Activated gamma-delta T cell treated with anti-CD3 and anti-CD28 coated beads, Interleukin-2, amount 50 U/mL, for 16 hours (primary cell): ENCODE data around the gene ARID3C.

Source experiments
- DNase-seq: peaks from one replicate; pipeline ENCODE4 v3.0.0-alpha.2; 2020; ENCODE audit warnings: low read depth

The ARID3C gene, protein sequence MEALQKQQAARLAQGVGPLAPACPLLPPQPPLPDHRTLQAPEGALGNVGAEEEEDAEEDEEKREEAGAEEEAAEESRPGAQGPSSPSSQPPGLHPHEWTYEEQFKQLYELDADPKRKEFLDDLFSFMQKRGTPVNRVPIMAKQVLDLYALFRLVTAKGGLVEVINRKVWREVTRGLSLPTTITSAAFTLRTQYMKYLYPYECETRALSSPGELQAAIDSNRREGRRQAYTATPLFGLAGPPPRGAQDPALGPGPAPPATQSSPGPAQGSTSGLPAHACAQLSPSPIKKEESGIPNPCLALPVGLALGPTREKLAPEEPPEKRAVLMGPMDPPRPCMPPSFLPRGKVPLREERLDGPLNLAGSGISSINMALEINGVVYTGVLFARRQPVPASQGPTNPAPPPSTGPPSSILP

DNA sequence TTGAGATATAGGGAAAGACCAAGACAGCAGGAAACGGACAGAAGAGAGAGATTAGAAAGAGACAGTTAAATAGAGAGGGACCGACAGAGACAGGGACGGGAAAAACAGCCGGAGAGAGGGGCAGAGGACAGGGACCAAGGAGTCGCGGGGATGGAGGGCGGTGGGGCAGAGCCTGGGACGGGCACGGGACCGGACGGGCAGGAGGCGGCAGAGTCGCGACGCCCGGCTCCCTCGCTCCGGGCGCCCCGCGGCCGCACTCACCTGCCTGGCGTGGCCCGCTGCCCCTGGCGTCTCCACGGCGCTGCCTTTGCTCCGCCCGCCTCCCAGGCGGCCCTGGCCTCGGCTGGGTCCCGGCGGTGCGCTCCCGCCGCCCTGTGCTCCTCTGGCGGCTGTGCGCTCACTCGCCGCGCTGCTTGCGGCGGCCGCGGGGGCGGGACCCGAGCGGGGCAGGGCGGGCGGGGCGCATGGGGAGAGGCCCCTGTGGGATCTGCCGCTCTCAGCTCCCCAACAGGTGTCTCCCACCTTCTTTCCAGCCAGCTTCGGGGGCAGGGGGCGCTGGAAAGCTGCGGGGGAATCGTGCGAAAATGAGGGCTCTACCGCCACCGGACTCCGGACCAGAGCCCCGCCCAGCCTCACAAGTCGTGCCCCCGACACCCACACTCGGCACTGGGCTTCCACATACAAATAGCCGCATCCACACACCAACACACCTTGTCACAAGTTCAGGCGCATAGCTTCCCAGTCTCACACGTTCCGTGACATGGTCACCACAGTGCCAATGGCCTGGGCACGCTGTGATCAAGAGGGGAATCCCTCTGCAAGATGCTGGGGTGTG, at the start of gene ARID3C:
Gene ARID3C (minus strand): TSS at position 411 of the 835 bp plus-strand sequence. CDS start 1,052 bp downstream, outside the sequence.
- DNase-seq: no peak

DNA sequence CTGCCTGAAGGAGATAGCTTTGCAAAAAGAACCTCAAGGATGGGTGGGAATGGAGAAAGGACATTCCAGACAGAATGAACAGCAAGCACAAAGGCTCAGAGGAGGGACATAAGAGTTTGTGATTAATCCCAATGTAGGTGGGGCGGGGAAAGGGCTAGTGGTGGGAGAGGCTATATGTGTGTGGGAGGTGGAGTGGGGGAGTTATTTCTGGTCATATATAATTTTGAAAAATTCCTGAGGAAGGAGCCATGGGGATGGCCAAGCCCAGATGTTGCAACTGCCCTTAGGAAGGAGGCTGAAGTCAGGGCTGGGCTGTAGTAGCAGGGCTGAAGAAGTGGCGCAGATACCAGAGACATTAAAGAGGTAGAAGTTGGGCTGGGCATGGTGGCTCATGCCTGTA, 47.0 kb upstream of the ARID3C start:
- DNase-seq: no peak

DNA sequence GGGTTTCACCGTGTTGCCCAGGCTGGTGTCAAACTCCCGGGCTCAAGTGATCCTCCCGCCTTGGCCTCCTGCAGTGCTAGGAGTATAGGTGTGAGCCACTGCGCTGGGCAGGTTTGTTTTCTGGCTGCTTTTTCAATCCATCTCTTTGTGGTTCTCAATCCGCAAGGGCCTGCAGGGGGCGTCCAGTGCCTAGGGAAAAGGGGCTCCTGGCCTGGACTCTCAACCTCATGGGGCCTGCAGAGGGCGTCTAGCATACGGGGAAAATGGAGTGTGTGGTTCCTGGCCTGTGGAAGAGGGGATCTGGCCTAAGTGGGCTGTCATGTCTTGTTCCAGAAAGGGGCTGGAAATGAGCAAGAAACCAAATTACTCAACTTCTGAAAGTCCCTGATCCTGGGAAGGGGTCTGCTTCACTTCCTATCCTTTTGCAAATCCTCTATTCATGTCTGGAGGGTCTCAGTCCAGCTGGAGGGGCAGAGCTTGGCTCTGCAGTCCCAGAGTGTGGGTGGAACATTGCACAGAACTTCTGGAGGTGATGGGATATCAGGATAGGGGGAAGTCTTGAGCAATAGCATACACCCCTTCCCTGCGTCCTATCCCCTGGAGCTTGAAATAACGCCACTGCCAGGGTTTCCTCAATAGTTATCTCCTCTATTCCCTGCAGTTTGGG, 46.3 kb upstream of the ARID3C start:
- DNase-seq: no peak

DNA sequence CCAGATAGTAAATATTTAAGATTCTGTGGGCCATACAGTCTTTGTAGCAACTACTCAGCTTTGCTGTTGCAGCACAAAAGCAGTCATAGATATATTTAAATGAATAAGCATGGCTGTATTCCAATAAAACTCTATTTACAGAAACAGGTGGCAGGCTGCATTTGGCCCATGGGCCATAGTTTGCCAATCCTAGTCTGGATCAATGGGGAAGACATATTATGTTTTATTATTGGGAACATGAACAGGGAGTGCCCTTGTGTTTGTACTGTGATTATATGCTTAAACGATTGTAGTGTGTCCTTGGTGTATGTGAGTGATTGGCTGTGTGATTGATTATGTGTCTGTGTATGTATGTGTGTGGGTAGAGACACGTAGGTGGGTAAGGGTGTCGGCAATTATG, 45.6 kb upstream of the ARID3C start:
- no peak for DNase-seq

DNA sequence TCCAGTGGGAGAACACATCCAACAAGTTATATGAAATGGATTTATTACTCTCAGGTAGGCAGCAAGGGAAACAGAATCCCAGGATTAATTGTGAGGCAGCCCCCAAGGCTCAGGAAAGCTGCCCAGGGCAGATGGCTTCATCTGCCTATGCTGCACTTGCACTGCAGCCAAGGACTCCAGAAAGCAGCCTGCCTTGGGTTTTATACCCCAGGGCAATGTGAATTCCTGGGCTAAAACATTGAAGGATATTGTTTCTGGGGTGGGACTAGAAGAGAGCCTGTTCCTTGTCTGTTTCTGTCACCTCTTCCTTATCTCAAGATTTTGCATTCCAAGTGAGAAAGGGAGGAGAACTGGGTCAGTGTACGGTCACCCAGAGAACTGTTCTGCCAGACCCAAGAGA, 42.4 kb upstream of the ARID3C start:
- no peak for DNase-seq

DNA sequence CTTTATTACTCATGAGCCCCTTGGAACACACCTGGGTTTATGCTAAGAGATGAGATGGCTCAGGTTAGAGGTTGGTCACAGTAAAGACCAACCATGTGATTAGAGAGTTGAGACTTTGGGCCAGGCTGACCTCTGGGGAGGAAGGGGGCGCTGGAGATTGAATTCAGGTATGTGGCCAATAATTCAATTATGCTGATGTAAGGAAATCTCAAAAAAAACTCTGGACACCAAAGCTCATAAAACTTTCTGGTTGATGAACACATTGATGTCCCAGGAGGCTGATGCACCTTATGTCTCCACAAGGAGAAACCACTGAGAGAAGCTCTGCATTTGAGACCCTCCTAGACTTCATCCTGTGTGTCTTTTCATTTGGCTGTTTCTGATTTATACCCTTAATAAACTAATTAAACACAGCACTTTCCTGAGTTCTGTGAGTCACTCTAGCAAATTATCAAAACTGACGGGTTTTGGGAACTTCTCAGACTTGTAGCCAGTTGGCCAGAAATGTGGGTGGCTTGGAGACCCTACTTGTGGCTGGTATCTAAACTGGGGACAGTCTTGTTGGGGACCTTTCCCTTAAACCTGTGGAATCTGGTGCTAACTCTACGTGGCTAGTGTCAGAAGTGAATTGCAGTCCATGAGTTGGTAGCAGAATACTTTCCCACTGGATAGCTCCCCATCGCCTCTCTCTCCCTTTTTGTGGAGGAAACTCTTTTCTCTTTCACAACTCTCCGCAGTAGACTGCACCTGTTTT, 41.1 kb upstream of the ARID3C start:
- no peak for DNase-seq

DNA sequence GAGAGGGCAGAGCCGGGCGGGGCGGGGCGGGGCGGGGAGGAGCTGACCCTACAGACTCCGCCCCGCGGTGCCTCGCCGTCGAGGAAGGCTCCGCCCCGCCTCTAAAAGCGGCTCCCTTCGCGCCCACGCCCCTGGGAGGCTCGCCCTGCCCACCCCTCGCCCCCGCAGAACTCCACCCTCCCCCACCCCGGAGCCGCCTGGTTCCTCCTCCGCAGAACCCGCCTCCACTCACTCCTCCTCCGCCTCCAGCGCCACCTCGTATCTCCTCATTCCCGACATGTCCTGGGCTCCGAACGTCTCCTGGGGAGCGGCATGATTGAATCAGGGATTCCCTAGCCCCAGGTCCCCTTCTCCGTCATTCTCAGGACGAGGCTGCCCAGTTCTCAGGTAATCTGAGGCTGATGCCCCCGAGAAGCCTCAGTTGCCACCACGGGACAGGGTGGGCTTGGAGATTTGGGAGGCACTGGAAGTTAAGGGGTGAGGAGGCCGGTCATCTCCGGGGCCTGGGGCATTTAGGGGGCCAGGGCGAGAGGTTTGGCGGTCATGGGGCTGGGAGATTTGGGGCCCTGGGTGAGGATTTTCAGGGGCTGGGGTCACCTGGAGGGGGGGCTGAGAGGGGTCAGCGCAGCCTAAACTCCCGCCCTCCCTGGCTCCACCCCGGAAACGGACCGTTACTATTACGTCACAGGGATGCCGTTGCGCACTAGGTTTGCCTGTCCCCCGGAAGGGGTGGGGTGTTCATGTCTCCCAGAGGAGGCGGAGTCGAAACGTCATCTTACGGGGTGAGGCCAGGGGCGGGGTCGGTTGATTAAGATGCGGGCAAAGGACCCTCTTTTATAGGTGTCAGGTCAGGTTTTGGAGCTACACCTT, 36.8 kb upstream of the ARID3C start:
- peak; percentile 69 for DNase-seq

DNA sequence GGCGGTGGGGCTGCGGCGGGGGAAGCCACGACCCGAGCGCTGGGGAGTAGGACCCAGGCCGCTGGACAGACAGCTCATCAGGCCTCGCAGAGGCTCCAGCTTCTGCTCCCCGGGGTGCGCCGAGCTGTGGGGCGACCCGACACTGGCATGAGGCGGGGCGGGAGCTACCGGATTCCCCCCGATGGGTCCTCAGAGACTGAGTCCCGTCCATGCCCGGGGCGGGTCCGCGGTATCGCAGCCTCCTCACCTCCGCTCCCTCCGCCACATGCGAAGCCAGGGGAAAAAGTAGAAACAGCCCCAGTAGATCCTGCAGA, 36.2 kb upstream of the ARID3C start:
- DNase-seq: no peak

DNA sequence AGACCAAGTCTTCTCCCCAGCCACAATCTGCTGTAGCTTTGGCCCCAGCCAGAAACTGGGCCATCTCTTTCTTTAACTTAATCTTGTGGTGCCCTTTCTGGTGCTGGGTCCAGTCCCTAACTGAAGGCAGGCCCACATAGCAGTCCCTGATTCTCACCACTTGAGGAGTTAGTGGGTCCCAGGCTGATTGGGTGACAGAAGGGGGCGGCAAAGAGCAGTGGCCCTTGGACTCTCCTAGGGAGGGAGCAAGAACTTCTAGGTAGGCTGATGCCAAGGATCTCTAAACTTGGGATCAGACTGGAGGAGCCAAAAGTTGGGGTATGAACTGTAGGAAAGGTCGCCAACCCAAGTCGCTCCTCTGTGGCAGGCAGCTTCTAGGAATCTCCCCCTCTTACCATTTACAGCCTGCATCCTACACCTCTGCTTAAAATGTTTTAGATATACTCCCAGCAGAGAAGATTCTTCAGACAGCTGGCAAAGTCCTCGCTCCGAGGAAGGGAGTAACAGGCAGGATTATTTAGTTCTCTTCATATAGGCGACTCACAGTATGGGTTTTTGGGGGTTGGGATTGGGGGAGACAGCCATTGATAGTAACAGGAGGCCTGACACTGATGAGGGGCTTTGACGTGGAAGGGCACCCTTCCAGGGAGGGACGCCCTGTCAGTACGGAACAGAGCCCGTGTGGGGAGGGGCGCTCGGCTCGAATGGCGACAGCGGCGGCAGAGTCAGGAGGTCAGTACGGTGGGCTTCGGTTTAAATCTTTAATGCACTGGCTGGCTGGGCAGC, 35.6 kb upstream of the ARID3C start:
- DNase-seq: peak; percentile 25

DNA sequence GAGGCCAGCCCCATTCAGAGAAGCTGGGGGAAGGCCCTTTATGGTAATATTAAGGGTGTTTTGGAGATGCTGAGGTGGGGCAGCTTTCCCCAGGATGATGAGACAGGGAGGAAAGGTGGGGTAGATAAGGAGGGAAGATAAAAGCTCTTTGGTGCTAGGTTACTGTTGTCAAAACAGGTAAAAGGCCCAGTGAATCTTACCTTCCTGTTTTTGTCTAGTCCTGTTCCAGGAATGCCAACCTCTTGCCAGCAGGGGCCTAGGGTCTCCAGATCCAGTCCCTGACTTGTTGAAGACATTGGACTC, 34.4 kb upstream of the ARID3C start:
- no peak for DNase-seq

DNA sequence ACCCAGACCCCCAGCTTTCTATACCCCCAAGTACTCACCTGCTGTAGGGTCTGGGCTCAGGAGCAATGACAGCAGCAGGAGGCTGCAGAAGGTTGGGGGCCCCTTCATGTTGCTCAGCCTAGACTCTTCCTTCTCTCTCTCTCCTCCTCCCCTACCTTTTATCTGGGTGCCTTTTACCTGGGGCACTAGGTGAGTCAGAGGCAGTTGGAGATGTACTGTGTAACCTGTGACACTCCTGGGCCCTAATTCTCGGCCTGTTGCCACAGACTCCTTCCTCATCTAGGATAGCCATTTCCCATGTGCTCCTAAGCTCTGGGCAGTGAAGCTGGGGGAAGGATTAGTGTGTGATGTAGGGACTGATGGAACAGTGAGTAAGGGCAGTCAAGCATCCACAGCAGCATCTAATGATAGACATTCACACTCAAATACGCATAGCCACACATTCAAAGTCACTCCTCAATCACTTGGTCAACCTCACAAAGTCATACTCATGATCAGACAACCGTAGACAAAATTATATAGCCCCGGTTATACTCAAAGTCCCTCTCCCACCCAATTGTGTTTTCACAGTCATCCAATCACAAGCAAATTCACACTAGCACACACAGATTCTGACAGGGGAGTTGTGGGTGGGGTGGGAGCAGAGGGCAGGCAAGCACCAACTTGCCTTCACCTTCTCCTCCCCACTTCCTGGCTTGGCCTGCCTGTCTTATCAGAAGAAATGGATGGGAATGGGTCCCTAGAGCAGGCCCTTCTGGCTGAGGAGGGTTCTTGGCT, 33.8 kb upstream of the ARID3C start, which contains the start of gene CCL27:
Gene CCL27 (minus strand): TSS at position 132 of the 777 bp plus-strand sequence. CDS start 24 bp downstream, at position 108.
- no peak for DNase-seq

DNA sequence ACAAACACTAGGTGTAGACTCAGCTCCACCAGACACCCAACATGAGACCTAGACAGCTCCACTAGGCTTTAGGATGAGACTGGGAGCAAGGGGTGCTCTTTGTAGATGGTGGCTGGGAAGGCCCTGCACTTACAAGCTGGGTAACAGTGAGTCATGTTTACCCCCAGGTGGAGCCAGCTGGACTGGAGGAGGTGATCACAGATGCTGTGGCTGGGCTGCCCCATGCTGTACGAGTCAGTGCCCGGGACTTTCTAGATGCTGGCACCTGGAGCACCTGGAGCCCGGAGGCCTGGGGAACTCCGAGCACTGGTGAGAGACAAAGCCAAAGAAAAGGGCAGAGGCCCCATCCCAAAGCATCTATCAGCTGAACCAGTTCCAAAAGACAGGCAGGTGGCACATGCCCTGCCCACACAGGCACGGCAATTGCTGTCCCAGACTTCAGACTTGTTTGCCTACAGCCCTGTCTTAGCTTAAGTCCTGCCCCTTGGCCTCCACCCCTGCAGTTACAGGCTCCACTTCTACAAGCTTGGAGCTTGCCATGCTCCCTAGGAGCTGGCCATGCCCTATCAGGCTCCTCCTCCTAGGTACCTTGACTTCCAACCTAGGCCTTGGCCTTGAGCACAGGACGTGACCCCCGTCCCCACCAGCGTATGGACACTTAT, 30.9 kb upstream of the ARID3C start:
- DNase-seq: no peak

DNA sequence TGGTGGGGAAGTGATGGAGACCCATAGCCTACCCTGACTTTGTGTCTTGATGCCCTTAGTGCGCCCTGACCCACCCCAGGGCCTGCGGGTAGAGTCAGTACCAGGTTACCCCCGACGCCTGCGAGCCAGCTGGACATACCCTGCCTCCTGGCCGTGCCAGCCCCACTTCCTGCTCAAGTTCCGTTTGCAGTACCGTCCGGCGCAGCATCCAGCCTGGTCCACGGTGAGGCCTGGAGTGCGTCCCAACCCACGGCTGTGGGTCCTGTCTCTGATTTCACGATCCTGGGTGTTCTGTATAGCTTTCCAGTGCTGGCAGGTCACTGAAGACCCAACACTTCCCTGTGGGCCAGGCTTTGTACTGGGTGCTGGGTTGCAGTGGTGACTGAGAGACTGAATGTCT, 29.6 kb upstream of the ARID3C start:
- no peak for DNase-seq

DNA sequence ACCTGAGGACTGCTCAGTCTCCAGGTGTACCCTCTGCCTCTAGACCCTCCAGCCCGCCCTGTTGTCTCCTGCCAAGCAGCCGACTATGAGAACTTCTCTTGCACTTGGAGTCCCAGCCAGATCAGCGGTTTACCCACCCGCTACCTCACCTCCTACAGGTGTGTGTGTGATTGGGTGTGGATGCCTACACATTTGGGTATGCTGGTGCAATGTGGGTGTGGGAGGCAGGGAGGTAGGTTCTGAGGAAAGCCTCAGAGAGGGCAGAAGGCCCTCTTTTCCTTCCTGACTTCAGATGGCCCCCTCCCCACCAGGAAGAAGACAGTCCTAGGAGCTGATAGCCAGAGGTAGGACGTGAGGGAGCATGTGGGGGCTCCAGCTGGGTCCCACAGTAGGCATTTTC, 28.1 kb upstream of the ARID3C start:
- DNase-seq: no peak

DNA sequence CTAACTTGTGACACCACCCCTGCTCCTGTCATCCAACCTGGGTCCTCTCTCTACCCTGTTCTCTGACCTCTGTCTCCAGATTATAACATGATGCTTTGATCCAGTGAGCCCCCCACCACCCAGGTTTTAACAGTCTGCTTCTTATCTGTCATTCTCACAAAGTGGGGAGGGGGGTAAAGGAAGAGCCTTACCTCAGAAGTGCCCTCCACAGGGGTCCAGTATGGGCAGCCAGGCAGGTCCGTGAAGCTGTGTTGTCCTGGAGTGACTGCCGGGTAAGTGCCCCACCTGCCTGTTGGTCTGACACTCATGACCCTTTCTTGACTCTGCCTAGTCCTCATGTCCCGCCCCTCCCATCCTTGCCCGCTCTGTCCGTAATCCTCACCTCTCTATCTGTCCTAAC, 26.5 kb upstream of the ARID3C start:
- DNase-seq: no peak

DNA sequence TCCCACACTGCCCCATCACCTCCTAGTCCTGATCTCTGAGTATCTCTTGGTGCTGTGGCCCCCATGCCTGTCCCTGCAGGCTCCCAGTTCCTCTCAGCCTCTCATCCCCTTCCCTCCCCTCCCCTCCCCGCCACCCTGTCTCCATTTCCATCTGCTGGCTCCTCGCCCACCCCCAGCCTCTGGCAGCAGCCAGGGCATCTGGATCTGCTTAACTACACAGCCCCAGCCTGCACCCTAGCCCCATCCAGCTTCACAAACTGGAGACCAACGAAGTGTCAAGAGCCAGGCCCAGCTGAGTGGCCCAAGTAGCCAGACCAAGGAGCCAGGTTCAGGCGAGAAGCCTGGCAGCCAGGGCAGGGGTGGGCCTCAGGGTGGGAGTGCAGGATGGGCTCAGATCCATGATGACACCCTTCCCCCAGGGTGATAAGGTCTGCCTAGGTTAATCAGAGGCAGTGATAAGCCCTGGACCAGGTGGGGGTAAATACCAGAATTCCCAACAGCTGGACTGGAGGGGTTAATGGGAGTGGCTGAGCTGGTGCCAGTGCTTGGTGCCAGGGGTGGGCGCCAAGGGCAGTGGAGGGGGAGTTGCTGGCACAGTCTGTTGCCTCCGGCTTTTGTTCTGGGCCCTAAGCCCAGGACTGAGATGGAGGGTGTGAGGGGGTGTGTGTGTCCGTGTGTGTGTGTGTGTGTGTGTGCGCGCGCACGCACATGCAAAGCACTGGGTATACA, 25.6 kb upstream of the ARID3C start:
- no peak for DNase-seq

DNA sequence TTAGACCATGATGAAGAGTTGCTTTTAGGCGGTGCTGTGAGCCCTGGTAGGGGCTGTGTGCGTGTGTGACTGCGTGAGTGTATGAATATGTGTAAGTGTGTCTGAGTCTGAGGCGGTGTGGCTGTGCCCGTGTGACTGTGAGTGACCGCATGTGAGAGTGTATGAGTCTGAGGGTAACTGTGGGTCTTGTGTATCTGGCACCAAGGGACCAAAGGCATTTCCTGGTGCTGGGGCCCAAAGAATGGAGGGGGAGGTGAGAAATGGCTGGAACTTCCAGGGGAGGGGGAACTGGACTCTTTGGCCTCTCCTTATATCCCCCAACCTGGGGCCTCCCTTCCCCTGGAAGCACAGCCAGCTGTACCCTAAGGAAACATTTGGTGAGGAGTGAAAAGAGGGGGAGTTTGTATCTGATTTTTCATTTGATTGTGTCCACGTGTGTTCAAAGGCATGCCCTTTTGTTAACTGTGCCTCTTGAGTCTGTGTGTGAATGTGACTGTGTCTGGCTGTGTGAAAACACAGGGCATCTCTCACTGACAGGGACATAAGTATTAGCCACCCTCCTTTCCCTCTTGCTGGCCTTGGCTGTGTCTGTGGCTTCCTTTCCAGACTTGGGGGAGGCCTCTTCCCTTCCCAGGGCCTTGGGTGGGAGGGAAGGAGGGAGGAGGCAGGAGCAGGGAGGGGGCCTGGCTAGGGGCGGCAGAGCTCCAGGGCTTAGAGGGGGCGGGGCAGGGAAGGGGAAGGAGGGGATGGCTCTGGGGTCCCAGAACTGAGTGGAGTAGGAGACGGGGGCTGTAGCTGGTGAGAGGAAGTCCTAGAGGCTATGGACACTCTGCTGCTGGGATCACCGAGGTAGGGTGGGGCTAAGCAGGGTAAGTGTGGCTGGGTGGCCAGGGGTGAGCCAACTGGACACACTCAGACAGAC, 24.5 kb upstream of the ARID3C start:
- no peak for DNase-seq
